ENCODE measurements around the gene PGM5.
"Not testable (repeated sequence)": the region's sequence is repeated elsewhere in the genome, so short reads cannot be mapped to it uniquely, and the experiment has no call there.

GRCh38 chr9:68323749-68324148 is 32.7 kb upstream of the PGM5 start:
- not testable (repeated sequence) for TF ChIP-seq EZH2 (IDR thresholded peaks at IDR 0.05; ENCODE audit: borderline replicate concordance, low read length); CTCF (IDR thresholded peaks at IDR 0.05; ENCODE audit: low read length)
